ENCODE data around the gene LIPG.

Gene LIPG

DNA sequence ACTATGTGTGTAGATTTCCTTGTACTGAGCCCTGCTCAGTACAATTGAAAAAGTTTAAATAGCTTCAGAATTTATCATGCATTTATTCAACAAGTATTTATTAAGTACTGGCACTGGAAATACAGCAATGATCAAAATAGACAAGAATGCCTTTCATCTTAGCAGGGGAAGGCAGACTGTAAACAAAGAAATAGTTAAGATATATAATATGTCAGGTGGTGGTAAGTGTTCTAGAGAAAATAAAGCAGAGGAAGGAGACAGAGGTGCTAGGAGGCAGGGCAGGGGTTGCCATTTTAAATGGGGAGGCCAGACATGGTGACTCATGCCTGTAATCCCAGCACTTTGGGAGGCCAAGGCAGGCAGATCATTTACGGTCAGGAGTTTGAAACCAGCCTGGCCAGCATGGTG, 13.6 kb upstream of the LIPG start:
- ChIA-PET POLR2A (interaction anchor here (0.5 to 1.1 kb wide), 3 partner anchors 34 to 184 kb away, joined by 3 to 6 read pairs (median 3); no protein-coding TSS in a partner anchor), CTCF (interaction anchor here (0.6 to 1.0 kb wide), 3 partner anchors 26 to 289 kb away, joined by 3 to 6 read pairs (median 3); no protein-coding TSS in a partner anchor)
- Histone ChIP-seq H3K27ac (ENCODE audit: extremely low read depth, low read depth, low read length) (no peak overlapping the region), H3K4me1 (ENCODE audit: control insufficient read depth, insufficient read depth, low read length) (peaks cover 5% of the 10 kb centered on the region; the same call in 1 of the 2 replicates), H3K9me3 (ENCODE audit: control insufficient read depth, insufficient read depth, low read depth, low read length) (no peaks in the 10 kb centered on the region), H3K4me3 (ENCODE audit: low read depth, low read length) (no peak overlapping the region), H3K36me3 (ENCODE audit: control insufficient read depth in 2 of 2, insufficient read depth in 1 of 2, low read length in 2 of 2) (no peaks in the 10 kb centered on the region)
- TF ChIP-seq GLIS1 (tag by site-specific recombination; IDR thresholded peaks at IDR 0.05): peak; percentile 96
- TF ChIP-seq, protein P1, sequence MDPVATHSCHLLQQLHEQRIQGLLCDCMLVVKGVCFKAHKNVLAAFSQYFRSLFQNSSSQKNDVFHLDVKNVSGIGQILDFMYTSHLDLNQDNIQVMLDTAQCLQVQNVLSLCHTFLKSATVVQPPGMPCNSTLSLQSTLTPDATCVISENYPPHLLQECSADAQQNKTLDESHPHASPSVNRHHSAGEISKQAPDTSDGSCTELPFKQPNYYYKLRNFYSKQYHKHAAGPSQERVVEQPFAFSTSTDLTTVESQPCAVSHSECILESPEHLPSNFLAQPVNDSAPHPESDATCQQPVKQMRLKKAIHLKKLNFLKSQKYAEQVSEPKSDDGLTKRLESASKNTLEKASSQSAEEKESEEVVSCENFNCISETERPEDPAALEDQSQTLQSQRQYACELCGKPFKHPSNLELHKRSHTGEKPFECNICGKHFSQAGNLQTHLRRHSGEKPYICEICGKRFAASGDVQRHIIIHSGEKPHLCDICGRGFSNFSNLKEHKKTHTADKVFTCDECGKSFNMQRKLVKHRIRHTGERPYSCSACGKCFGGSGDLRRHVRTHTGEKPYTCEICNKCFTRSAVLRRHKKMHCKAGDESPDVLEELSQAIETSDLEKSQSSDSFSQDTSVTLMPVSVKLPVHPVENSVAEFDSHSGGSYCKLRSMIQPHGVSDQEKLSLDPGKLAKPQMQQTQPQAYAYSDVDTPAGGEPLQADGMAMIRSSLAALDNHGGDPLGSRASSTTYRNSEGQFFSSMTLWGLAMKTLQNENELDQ (tag by site-specific recombination; IDR thresholded peaks at IDR 0.05; ENCODE audit: low read depth): no peak
- TF ChIP-seq, protein P2, sequence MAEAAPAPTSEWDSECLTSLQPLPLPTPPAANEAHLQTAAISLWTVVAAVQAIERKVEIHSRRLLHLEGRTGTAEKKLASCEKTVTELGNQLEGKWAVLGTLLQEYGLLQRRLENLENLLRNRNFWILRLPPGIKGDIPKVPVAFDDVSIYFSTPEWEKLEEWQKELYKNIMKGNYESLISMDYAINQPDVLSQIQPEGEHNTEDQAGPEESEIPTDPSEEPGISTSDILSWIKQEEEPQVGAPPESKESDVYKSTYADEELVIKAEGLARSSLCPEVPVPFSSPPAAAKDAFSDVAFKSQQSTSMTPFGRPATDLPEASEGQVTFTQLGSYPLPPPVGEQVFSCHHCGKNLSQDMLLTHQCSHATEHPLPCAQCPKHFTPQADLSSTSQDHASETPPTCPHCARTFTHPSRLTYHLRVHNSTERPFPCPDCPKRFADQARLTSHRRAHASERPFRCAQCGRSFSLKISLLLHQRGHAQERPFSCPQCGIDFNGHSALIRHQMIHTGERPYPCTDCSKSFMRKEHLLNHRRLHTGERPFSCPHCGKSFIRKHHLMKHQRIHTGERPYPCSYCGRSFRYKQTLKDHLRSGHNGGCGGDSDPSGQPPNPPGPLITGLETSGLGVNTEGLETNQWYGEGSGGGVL (tag by site-specific recombination; IDR thresholded peaks at IDR 0.05): 0 out of 2 replicates have a peak, but pooled peaks have one; percentile 9
- TF ChIP-seq ZBTB21 (tag by site-specific recombination; IDR thresholded peaks at IDR 0.05): no peak
- TF ChIP-seq ZNF521 (tag by site-specific recombination; IDR thresholded peaks at IDR 0.05): no peak
- TF ChIP-seq, protein P3, sequence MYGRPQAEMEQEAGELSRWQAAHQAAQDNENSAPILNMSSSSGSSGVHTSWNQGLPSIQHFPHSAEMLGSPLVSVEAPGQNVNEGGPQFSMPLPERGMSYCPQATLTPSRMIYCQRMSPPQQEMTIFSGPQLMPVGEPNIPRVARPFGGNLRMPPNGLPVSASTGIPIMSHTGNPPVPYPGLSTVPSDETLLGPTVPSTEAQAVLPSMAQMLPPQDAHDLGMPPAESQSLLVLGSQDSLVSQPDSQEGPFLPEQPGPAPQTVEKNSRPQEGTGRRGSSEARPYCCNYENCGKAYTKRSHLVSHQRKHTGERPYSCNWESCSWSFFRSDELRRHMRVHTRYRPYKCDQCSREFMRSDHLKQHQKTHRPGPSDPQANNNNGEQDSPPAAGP (tag by site-specific recombination; IDR thresholded peaks at IDR 0.05): no peak
- TF ChIP-seq ZFP37 (tag by site-specific recombination; IDR thresholded peaks at IDR 0.05): 0 out of 2 replicates have a peak, but pooled peaks have one; percentile 39
- TF ChIP-seq, protein P4, sequence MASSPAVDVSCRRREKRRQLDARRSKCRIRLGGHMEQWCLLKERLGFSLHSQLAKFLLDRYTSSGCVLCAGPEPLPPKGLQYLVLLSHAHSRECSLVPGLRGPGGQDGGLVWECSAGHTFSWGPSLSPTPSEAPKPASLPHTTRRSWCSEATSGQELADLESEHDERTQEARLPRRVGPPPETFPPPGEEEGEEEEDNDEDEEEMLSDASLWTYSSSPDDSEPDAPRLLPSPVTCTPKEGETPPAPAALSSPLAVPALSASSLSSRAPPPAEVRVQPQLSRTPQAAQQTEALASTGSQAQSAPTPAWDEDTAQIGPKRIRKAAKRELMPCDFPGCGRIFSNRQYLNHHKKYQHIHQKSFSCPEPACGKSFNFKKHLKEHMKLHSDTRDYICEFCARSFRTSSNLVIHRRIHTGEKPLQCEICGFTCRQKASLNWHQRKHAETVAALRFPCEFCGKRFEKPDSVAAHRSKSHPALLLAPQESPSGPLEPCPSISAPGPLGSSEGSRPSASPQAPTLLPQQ (tag by site-specific recombination; IDR thresholded peaks at IDR 0.05): peak; percentile 91
- TF ChIP-seq SCRT2 (tag by site-specific recombination; IDR thresholded peaks at IDR 0.05): peak; percentile 60
- TF ChIP-seq ZNF596 (tag by site-specific recombination; IDR thresholded peaks at IDR 0.05): no peak
- no peak for TF ChIP-seq BCL11B (tag by site-specific recombination; IDR thresholded peaks at IDR 0.05; ENCODE audit: low read depth)
- TF ChIP-seq ZNF768 (tag by site-specific recombination; IDR thresholded peaks at IDR 0.05): no peak
- no peak for TF ChIP-seq ZNF274 (IDR thresholded peaks at IDR 0.05; ENCODE audit: low read length)
- TF ChIP-seq ZNF274 (tag by site-specific recombination; IDR thresholded peaks at IDR 0.05; ENCODE audit: borderline replicate concordance): no peak
- TF ChIP-seq, protein P5, sequence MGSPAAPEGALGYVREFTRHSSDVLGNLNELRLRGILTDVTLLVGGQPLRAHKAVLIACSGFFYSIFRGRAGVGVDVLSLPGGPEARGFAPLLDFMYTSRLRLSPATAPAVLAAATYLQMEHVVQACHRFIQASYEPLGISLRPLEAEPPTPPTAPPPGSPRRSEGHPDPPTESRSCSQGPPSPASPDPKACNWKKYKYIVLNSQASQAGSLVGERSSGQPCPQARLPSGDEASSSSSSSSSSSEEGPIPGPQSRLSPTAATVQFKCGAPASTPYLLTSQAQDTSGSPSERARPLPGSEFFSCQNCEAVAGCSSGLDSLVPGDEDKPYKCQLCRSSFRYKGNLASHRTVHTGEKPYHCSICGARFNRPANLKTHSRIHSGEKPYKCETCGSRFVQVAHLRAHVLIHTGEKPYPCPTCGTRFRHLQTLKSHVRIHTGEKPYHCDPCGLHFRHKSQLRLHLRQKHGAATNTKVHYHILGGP (tag by site-specific recombination; IDR thresholded peaks at IDR 0.05): no peak
- peak; percentile 62; the same call in 1 of the 2 replicates for TF ChIP-seq WT1 (tag by site-specific recombination; IDR thresholded peaks at IDR 0.05)
- TF ChIP-seq, protein P6, sequence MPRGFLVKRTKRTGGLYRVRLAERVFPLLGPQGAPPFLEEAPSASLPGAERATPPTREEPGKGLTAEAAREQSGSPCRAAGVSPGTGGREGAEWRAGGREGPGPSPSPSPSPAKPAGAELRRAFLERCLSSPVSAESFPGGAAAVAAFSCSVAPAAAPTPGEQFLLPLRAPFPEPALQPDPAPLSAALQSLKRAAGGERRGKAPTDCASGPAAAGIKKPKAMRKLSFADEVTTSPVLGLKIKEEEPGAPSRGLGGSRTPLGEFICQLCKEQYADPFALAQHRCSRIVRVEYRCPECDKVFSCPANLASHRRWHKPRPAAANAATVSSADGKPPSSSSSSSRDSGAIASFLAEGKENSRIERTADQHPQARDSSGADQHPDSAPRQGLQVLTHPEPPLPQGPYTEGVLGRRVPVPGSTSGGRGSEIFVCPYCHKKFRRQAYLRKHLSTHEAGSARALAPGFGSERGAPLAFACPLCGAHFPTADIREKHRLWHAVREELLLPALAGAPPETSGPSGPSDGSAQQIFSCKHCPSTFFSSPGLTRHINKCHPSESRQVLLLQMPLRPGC (tag by site-specific recombination; IDR thresholded peaks at IDR 0.05): no peak
- peak; percentile 22; the same call in 1 of the 2 replicates for TF ChIP-seq ZNF600 (tag by site-specific recombination; IDR thresholded peaks at IDR 0.05)
- TF ChIP-seq YY1 (tag by site-specific recombination; IDR thresholded peaks at IDR 0.05): no peak
- peak; percentile 65 for TF ChIP-seq YY2 (tag by site-specific recombination; IDR thresholded peaks at IDR 0.05)
- TF ChIP-seq GLIS2 (tag by site-specific recombination; IDR thresholded peaks at IDR 0.05): peak; percentile 51; the same call in 1 of the 2 replicates
- TF ChIP-seq SP7 (tag by site-specific recombination; IDR thresholded peaks at IDR 0.05): peak; percentile 58
- TF ChIP-seq ZNF239 (tag by site-specific recombination; IDR thresholded peaks at IDR 0.05): no peak
- TF ChIP-seq ZNF658 (tag by site-specific recombination; IDR thresholded peaks at IDR 0.05): no peak
- no peak for TF ChIP-seq ZNF175 (tag by site-specific recombination; IDR thresholded peaks at IDR 0.05)
- TF ChIP-seq, protein P7, sequence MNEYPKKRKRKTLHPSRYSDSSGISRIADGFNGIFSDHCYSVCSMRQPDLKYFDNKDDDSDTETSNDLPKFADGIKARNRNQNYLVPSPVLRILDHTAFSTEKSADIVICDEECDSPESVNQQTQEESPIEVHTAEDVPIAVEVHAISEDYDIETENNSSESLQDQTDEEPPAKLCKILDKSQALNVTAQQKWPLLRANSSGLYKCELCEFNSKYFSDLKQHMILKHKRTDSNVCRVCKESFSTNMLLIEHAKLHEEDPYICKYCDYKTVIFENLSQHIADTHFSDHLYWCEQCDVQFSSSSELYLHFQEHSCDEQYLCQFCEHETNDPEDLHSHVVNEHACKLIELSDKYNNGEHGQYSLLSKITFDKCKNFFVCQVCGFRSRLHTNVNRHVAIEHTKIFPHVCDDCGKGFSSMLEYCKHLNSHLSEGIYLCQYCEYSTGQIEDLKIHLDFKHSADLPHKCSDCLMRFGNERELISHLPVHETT (tag by site-specific recombination; IDR thresholded peaks at IDR 0.05): no peak
- TF ChIP-seq KLF9 (tag by site-specific recombination; IDR thresholded peaks at IDR 0.05; ENCODE audit: low read depth): no peak
- TF ChIP-seq GLI4 (tag by site-specific recombination; IDR thresholded peaks at IDR 0.05): no peak
- peak; percentile 90 for TF ChIP-seq ZFP69B (tag by site-specific recombination; IDR thresholded peaks at IDR 0.05)
